Measurements from ENCODE around the gene ADPGK.

- TF ChIP-seq CTCF (IDR thresholded peaks at IDR 0.05) (no peak), POLR2A (IDR thresholded peaks at IDR 0.05) (no peak)
These were observed 33.9 kb downstream of the ADPGK start for GRCh38 chr15:72749700-72750099.
